Endothelial cell of umbilical vein (primary cell): Measurements from ENCODE around the gene FYB1. TPM values are rescaled to one million over a fixed set of nuclear protein-coding genes. Genes with fewer than 3 reads are reported as not detected.

Experiments used
- BruUV-seq: library from RNA; stranded (reverse); fragments of 400-500 nt; replicated peaks from 2 replicates; lab custom pipeline; 2021; lab: Mats Ljungman, UMichigan
- CTCF ChIA-PET: fragments of 300-600, 350-600 bp; sonication (Branson Sonifier 250); formaldehyde crosslinking; loops from one replicate; lab custom pipeline; 2021; ENCODE audit warnings: antibody characterized with exemption, inconsistent platforms; lab: Charles Lee
- POLR2A ChIA-PET: fragments of 300-600, 350-600 bp; sonication (Branson Sonifier 250); formaldehyde crosslinking; loops from one replicate; lab custom pipeline; 2021; ENCODE audit warnings: antibody characterized with exemption, inconsistent platforms; lab: Charles Lee
- DNase-seq: peaks from one replicate; pipeline ENCODE4 v3.0.0-alpha.2; 2011; ENCODE audit warnings: low read depth, low spot score
- FAIRE-seq: peaks from 2 replicates; lab custom pipeline; 2011; peaks lifted over from hg19 to GRCh38; lab: Jason Lieb, UNC
- H2AFZ ChIP-seq: 2 replicates; pipeline ENCODE4 v1.6.0; 2012; ENCODE audit warnings: low read depth, low read length, control low read depth, inconsistent platforms
- H3K27ac ChIP-seq: 2 replicates; pipeline ENCODE4 v1.5.1; 2011; ENCODE audit warnings: low read depth, mild to moderate bottlenecking, control low read depth, low read length, moderate library complexity; ENCODE audit not compliant: insufficient read depth
- H3K27me3 ChIP-seq, 2 experiments: 2 replicates each; pipeline versions ENCODE4 v1.6.0 to v1.6.1; 2011; ENCODE audit warnings: low read length in 2 of 2, mixed read lengths in 1 of 2; ENCODE audit not compliant: control insufficient read depth in 2 of 2, insufficient read depth in 2 of 2
- H3K36me3 ChIP-seq, 2 experiments: 2 replicates in 1 of 2; 3 replicates in 1 of 2; pipeline ENCODE4 v1.5.1; 2011; ENCODE audit warnings: low read length in 2 of 2, mild to moderate bottlenecking in 1 of 2, moderate library complexity in 1 of 2; ENCODE audit not compliant: control insufficient read depth in 2 of 2, insufficient read depth in 2 of 2; ENCODE audit errors: extremely low read depth in 1 of 2
- H3K4me1 ChIP-seq: 3 replicates; pipeline ENCODE4 v1.5.1; 2011; ENCODE audit warnings: mild to moderate bottlenecking, low read length; ENCODE audit not compliant: control insufficient read depth, insufficient read depth; ENCODE audit errors: extremely low read depth
- H3K4me2 ChIP-seq: 2 replicates; pipeline ENCODE4 v1.6.1; 2011; ENCODE audit warnings: low read length, control low read depth, mixed read lengths; ENCODE audit not compliant: insufficient read depth
- H3K4me3 ChIP-seq, 3 experiments: fragments of 200-600 bp in 1 of 3; sonication (generic), shearing (Covaris generic) in 1 of 3; replicated peaks in 1 of 3; 2 replicates each; pipeline ENCODE4 v1.5.1; 2011 to 2016; ENCODE audit warnings: control low read depth in 3 of 3, low read length in 3 of 3, mild to moderate bottlenecking in 2 of 3, inconsistent platforms in 1 of 3, low read depth in 1 of 3, moderate library complexity in 1 of 3; ENCODE audit not compliant: insufficient read depth in 1 of 3
- H3K79me2 ChIP-seq: 2 replicates; pipeline ENCODE4 v1.6.0; 2012; ENCODE audit warnings: low read length, inconsistent platforms; ENCODE audit not compliant: control insufficient read depth, insufficient read depth
- H3K9ac ChIP-seq: replicated peaks from 2 replicates; pipeline ENCODE3; 2011; ENCODE audit warnings: low read length, control low read depth; ENCODE audit not compliant: insufficient read depth; ENCODE audit errors: extremely low read depth
- H3K9me1 ChIP-seq: replicated peaks from 3 replicates; pipeline ENCODE4 v1.6.0; 2011; ENCODE audit warnings: mild to moderate bottlenecking, low read length; ENCODE audit not compliant: control insufficient read depth, insufficient read depth; ENCODE audit errors: extremely low read depth
- H3K9me3 ChIP-seq: replicated peaks from 2 replicates; pipeline ENCODE4 v1.5.1; 2012; ENCODE audit warnings: low read length, inconsistent platforms; ENCODE audit not compliant: control insufficient read depth, insufficient read depth
- H4K20me1 ChIP-seq: replicated peaks from 2 replicates; pipeline ENCODE3; 2011; ENCODE audit warnings: mild to moderate bottlenecking, low read length; ENCODE audit not compliant: control insufficient read depth, insufficient read depth; ENCODE audit errors: extremely low read depth
- CTCF ChIP-seq, 2 donors: IDR thresholded peaks; 1 replicate in 1 of 2; 2 replicates in 1 of 2; pipeline ENCODE4 v1.5.1; 2011; ENCODE audit warnings: low read length in 2 of 2, mild to moderate bottlenecking in 2 of 2, moderate library complexity in 2 of 2, control low read depth in 1 of 2, inconsistent platforms in 1 of 2, low read depth in 1 of 2; ENCODE audit not compliant: insufficient read depth in 1 of 2; ENCODE audit errors: extremely low read depth in 1 of 2
- EZH2 ChIP-seq: IDR thresholded peaks from 2 replicates; pipeline ENCODE4 v1.6.1; 2012; ENCODE audit warnings: borderline replicate concordance, low read depth, mild to moderate bottlenecking, moderate library complexity, low read length, inconsistent platforms; ENCODE audit not compliant: severe bottlenecking
- FOS ChIP-seq: IDR thresholded peaks from 2 replicates; pipeline ENCODE4 v1.6.1; 2011; ENCODE audit warnings: mild to moderate bottlenecking, low read length, moderate library complexity, borderline replicate concordance; ENCODE audit not compliant: insufficient read depth
- GATA2 ChIP-seq: IDR thresholded peaks from 2 replicates; pipeline ENCODE4 v1.7.0; 2011; ENCODE audit warnings: low read depth, mild to moderate bottlenecking, moderate library complexity, mixed read lengths, low read length; ENCODE audit not compliant: insufficient read length, insufficient read depth
- JUN ChIP-seq: IDR thresholded peaks from 2 replicates; pipeline ENCODE4 v1.6.1; 2011; ENCODE audit warnings: borderline replicate concordance, low read depth; ENCODE audit not compliant: insufficient read length, insufficient read depth
- MYC ChIP-seq: IDR thresholded peaks from one replicate; pipeline ENCODE4 v1.6.1; 2011; ENCODE audit warnings: mild to moderate bottlenecking, low read depth, low read length
- POLR2A ChIP-seq: IDR thresholded peaks from 2 replicates; pipeline ENCODE4 v1.6.1; 2012; ENCODE audit warnings: low read depth, mild to moderate bottlenecking, control low read depth, low read length
- POLR2AphosphoS5 ChIP-seq: IDR thresholded peaks from 2 replicates; pipeline ENCODE4 v1.6.1; 2012; ENCODE audit warnings: low read depth, mild to moderate bottlenecking, control low read depth, low read length, moderate library complexity; ENCODE audit not compliant: insufficient read depth
- dilution Hi-C: fragments of 300-500 bp; cut with MboI; formaldehyde crosslinking; loops from one replicate; pipeline ENCODE4 v1.15.0; 2019; ENCODE audit warnings: low sequenced_read_pairs; ENCODE audit not compliant: extremely low pct_ligation_motif_present
- intact Hi-C: fragments of 100-400 bp; cut with micrococcal nuclease; formaldehyde crosslinking; loops from one replicate; pipeline ENCODE4 v1.10.0; 2022
- polyA plus RNA-seq, 4 experiments: library from polyadenylated mRNA; depleted of rRNA in 3 of 4; stranded (reverse) in 3 of 4; unstranded in 1 of 4; fragments of >200 nt; gene quantifications; 2 replicates each; pipeline versions ENCODE4 v1.2.1 to v1.2.3, GENCODE V29; 2011 to 2012; ENCODE audit warnings: missing spikeins in 1 of 4
- total RNA-seq: library from RNA; stranded (reverse); gene quantifications from 2 replicates; pipeline ENCODE4 v1.2.3, GENCODE V29; 2021
- TF ChIP-seq, protein P1 (sequence below): IDR thresholded peaks from 2 replicates; pipeline ENCODE4 v1.6.1; 2011; ENCODE audit not compliant: insufficient read depth, insufficient read length

FYB1 gene
- total and polyA plus RNA-seq, 2 donors (not counting 3 experiments of a cell fraction or from before 2014, with no cell fraction given), result 0.44 TPM; not detected in 1

DNA sequence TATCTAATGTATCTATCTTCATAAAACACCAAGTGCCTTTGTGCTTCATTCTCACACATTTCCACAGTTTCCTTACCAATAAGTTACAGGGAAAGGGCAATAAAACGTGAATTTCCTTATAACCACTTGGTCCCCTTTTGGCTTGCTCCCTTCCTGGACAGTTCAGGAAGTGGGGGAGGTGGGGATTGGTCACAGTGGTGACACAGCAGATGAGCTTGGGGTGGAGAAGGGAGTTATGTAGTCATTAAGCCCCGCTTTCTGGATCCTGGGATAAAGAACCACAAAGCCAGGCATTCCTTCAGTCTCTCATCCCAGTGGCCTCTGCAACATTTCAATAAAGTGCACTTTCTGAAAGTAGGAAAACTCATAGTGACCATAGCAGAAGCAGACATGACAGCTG is 47.1 kb upstream of the FYB1 start:
- no TSS peak for BruUV-seq
- FAIRE-seq, result no peak
- no peaks in the 10 kb centered on the region for H3K27me3 ChIP-seq
- no peak overlapping the region for H3K4me2 ChIP-seq
- ChIA-PET CTCF (interaction anchor here (1.1 to 3.4 kb wide), 2 partner anchors 8 to 49 kb away, joined by 3 to 14 read pairs; no protein-coding TSS in a partner anchor), POLR2A (no interaction called here)
- intact Hi-C loops (no loop called here), dilution Hi-C loops (no loop called here)
- H4K20me1 ChIP-seq, result no peaks in the 10 kb centered on the region
- TF ChIP-seq MYC, result no peak
- TF ChIP-seq POLR2A, result no peak
- TF ChIP-seq, protein P1, sequence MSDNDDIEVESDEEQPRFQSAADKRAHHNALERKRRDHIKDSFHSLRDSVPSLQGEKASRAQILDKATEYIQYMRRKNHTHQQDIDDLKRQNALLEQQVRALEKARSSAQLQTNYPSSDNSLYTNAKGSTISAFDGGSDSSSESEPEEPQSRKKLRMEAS, result no peak
- TF ChIP-seq CTCF (IDR thresholded peaks at IDR 0.05; ENCODE audit: extremely low read depth in 1 of 2, insufficient read depth in 1 of 2, low read depth in 1 of 2, low read length in 2 of 2), result no peak
- no peak for TF ChIP-seq GATA2
- no peak for TF ChIP-seq JUN
- TF ChIP-seq EZH2, result no peak
- TF ChIP-seq FOS, result no peak
- no peak for TF ChIP-seq POLR2AphosphoS5
- H3K36me3 ChIP-seq, result no peaks in the 10 kb centered on the region
- no peak for DNase-seq
- H3K9me3 ChIP-seq, result no peaks in the 10 kb centered on the region
- no peak overlapping the region for H3K9ac ChIP-seq
- H3K4me3 ChIP-seq, result no peak overlapping the region
- H3K27ac ChIP-seq, result no peak overlapping the region
- no peak overlapping the region for H2AFZ ChIP-seq
- H3K79me2 ChIP-seq, result no peaks in the 10 kb centered on the region
- no peaks in the 10 kb centered on the region for H3K9me1 ChIP-seq
- H3K4me1 ChIP-seq, result no peaks in the 10 kb centered on the region
